CD4-positive, alpha-beta T cell treated with Interleukin-15 for 1 hour (primary cell): ENCODE results near the gene PTPA.
"Not testable (repeated sequence)": the region's sequence is repeated elsewhere in the genome, so short reads cannot be mapped to it uniquely, and the experiment has no call there.

ENCODE experiments used
- DNase-seq: peaks from one replicate; pipeline ENCODE4 v3.0.0-alpha.2; 2020

The PTPA gene

DNA sequence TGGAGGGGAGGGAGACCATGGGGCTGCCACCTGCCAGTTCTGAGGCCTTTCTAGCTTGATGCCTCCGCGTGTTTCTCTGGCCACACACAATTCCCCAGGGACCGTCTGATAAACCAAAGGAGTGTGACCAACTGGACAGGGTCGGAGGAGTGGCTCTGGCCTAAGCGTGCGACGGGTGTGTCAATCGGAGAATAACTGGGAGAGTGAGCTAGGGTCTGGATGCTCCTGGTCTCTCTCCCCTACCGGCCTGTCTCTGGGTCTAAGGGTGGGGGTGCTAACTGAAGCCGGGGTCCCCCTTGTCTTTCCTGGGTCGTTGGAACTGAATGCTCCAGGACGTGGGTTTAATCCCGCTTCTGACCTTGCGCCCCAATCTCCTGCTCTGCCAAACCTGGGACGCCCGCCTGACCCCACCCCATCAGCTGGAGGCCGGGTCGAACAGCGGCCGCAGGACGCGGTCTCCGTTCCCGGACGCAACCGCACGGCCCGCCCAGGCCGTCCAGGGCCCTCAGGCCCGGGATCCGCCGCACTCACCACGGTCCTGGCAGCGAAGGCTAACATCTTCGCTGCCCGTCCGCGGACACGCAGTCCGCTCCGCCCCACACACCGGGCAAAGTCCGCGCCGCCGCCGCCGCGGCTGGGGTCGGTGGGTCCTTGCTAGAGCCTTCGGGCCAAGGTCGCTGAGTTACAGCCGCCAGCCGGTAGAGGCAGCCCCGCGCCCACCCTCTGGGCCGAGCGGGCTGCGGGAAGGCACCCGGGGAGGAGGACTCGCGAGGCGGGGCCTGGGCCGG is 1.1 kb upstream of the PTPA start:
- DNase-seq = no peak

DNA sequence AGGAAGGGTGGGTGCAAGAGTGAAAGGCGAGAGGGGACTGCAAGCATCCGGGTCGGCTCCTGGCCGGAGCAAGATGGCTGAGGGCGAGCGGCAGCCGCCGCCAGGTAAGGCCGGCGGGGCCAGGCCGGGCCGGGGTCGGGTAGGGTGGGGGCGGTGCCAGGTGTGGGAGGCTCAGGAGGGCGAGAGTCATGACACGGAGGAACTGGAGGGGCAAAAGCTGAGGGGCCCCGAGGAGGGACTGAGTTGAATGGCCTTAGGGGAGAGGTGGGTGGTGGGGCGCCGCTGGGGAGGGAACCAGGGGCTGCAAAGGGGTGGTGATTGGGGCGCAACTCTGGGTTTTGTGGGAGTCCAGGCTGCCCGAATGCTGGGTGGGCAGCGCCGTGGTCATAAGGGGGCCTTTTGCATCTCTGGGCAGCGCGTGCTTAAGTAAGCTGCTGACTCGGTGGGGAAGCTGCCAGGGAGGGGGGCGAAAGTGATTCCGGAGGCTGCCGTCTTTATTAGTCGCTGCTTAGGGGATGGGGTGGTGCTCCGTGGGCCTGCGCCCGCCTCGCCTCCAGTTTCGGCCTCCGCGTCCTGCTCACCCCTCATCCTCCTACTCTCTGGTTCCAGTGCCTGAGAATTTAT is 425 bp downstream of the PTPA start:
- DNase-seq = no peak

DNA sequence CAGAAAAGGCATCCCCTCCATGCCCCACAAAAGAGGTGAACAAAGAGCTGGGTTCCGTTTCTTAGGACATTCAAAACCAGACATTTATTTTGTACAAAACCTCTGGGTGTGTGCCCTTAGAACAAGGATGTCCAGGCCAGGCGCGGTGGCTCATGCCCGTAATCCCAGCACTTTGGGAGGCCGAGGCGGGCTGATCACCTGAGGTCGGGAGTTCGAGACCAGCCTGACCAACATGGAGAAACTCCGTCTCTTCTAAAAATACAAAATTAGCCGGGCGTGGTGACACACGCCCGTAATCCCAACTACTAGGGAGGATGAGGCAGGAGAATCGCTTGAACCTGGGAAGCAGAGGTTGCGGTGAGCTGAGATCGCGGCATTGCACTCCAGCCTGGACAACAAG is 1.3 kb downstream of the PTPA start:
- not testable (repeated sequence) for DNase-seq

DNA sequence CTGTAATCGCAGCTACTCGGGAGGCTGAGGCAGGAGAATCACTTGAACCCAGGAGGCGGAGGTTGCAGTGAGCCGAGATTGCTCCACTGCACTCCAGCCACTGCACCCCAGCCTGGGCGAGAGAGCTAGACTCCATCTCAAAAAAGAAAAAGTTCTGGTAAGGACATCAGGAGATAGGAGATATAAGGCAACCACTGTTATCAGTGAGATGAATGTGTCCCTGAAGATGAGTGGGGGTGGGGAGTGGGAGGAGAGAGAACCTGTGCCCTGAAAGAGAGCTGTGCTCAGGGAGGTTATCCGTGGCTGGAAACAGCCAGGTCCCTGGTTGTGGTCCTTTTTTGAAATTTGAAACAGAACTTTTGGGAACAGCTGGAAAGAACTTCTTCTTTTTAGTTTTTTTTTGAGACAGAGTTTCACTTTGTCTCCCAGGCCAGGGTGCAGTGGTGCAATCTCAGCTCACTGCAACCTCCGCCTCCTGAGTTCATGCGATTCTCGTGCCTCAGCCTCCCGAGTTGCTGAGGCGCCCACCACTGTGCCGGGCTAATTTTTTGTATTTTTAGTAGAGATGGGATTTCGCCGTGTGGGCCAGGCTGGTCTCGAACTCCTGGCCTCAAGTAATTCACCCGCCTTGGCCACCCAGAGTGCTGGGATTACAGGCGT is 2.6 kb downstream of the PTPA start:
- DNase-seq = no peak

DNA sequence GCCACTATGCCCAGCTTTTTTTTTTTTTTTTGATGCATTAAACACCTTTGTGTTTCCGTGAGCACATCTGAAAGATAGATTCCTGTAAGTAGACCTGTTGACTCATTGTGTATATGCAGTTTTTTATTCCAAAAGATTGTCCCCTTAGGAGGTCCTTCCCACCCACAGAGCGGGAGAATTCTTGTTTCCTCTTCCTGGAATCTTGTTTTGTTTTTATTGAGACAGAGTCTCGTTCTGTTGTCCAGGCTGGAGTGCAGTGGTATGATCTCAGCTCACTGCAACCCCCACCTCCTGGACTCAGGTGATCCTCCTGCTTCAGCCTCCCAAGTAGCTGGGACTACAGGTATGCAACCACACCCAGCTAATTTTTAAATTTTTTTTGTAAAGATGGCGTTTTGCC is 7.6 kb downstream of the PTPA start:
- no peak for DNase-seq

DNA sequence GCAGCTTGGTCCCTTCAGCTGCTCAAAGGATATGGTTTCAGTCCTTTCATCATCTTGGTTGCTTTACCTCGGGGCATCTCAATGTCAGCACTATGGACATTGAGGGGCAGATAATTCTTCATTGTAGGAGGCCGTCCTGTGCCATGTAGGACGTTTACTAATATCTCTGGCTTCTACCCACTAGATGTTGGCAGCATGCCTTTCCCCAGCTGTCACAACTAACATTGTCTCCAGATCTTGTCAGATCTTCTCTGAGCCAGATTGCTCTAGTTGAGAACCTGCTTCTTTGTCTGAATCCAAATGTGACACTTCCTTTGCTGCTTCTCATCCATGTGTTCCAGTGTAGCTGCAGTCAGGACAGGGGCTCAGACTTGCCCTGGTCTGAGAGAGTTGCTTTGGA is 10.3 kb downstream of the PTPA start:
- DNase-seq = no peak

DNA sequence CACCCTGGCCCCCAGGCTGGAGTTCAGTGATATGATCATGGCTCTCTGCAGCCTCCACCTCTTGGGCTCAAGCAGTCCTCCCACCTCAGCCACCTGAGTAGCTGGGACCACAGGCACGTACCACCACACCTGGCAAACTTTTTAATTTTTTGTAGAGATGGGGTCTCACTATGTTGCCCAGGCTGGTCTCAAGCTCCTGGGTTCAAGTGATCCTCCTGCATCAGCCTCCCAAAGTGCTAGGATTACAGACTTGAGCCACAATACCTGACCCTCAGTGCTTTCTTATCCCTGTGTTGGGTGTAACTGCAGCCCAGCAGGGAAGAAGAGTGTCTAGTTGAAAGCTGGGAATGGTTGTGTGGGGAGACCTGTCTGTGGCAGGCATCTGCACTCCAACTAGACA is 10.9 kb downstream of the PTPA start:
- DNase-seq = no peak

DNA sequence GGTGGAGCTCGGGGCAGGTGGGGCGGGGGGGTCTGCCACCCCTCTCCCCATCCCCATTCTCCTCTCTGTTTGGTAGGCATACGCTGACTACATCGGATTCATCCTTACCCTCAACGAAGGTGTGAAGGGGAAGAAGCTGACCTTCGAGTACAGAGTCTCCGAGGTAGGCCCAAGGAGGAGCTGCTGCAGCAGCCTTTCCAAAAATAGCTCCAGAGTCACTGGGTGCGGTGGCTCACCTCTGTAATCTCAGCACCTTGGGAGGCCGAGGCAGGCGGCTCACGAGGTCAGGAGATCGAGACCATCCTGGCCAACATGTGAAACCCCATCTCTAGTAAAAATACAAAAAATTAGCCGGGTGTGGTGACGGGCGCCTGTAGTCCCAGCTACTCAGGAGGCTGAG is 11.8 kb downstream of the PTPA start:
- not testable (repeated sequence) for DNase-seq

DNA sequence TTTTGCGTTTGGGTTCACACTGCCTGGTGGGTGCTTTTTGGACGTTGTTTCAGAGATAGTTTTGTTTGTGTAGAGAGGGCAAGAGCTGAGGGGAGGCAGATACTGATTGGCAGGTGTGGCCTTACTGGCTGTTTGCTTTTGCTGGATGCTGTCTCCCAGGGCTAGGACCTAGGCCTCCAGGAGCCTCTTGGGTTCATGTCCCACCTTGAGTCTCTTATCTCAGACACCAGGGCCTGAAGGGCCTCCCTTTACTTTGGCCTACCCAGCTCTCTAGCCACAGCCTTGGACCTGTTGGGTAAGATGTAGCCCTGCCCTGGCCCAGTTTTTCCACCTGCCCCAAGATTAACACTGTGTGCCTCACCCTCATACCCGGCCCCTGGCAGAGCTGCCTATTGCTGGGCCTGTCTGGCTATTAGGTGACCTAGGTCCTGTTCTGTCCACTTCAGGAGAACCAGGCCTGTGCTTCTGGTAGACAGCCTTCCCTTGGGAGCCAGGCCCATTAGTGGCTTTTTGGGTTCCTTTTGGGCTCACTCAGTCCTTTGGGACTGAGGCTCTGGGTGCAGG is 13.4 kb downstream of the PTPA start:
- no peak for DNase-seq

DNA sequence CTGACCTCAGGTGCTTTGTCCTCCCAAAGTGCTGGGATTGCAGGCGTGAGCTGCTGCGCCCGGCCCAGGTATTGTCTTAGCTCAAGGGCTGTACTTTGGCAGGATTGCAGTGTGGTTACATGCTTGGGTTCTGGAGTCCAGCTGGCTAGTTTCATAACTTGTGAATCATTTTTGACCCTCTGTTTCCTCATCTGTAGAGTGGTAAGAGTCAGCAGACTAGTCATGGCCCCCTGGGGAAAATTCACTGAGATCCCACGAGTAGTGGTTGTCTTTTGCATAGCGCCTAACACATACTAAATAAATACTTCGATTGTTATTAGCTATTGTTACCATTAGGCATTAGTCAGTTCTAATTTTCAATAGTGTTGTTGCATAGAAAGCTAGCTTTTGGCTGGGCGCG is 14.3 kb downstream of the PTPA start:
- no peak for DNase-seq

DNA sequence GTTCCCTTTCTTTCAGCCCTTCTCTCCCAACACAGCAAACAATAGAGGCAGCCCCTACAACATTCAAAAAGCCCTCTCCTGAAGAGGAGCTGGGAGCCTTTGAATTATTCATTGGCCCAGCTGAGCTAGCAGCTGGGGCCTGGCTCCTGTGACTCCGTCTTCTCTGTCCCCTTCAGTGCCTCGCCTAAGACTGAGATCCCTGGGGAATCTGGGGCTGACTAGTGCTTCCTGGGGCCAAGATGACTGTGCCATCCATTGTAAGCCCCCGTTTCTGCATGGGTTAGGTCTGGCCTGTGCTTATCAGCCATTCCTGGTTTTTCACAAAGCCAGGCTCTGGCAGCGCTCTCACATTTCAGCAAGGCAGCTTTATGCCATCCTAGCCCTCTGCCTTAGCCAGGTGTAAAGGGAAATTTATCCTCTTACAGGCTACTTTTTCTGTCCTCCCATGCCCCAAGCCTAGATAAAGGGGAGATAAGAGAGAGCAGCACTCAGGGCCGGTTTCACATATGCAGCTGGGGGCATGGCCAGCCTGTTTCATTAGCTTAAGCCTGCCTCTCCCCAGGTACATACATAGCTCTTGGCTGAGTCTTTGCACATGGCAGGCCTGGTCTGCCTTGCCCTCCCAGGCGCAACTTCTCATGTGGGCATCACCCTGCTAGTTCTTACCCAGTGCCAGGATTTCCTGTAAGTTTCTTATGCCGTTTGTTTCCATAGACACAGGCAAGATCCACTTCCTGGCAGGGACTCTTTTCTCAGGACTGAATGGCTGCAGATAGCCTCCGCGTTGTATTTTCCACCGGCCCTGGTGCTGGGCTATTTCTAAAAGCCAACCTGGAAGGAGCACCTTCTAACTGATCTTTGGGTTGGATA is 15.8 kb downstream of the PTPA start:
- no peak for DNase-seq

DNA sequence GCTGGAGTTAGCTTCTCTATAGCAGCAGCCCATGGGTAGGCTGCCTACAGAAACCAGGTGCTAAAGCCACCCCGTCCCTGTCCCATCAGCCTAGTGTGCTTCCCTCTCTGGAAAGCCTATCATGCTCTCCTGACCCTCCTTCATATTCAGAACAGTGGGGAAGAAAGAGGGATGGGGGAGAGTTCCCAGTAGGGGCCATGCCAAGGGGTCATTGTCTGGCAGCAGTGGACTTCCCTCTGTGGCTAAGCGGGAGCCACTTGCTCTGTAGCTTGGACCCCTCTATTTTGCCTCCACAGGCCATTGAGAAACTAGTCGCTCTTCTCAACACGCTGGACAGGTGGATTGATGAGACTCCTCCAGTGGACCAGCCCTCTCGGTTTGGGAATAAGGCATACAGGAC is 17.5 kb downstream of the PTPA start:
- no peak for DNase-seq

DNA sequence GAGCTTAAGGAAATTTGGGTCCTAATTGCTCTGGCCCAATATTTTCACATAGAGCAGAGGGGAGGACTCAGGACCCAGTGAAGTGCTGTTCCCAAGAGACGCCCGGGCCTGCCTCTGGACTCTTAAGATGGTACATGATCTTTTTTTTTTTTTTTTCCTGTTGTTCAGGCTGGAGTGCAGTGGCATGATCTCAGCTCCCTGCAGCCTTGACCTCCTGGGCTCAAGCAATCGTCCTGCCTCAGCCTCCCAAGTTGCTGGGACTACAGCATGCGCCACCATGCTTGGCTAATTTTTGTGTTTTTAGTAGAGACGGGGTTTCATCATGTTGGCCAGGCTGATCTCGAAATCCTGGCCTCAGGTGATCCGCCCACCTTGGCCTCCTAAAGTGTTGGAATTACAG is 19.1 kb downstream of the PTPA start:
- DNase-seq = not testable (repeated sequence)

DNA sequence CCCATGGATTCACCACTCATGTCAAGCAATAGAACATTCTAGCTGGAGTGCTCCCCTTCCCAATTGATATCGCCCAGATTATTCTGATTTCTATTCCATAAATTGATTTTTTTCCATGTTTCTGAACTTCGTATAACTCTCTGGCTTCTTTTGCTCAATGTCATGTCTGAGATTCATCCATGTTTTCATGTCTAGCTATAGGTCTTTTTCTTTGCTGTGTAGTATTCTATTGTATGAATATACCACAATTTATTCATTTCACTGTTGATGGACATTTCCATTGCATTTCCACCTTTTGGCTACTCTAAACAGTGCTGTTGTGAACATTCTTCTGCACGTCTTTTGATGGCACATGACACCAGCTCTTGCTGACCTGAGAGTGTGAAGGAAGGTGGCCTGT is 19.6 kb downstream of the PTPA start:
- DNase-seq = no peak

DNA sequence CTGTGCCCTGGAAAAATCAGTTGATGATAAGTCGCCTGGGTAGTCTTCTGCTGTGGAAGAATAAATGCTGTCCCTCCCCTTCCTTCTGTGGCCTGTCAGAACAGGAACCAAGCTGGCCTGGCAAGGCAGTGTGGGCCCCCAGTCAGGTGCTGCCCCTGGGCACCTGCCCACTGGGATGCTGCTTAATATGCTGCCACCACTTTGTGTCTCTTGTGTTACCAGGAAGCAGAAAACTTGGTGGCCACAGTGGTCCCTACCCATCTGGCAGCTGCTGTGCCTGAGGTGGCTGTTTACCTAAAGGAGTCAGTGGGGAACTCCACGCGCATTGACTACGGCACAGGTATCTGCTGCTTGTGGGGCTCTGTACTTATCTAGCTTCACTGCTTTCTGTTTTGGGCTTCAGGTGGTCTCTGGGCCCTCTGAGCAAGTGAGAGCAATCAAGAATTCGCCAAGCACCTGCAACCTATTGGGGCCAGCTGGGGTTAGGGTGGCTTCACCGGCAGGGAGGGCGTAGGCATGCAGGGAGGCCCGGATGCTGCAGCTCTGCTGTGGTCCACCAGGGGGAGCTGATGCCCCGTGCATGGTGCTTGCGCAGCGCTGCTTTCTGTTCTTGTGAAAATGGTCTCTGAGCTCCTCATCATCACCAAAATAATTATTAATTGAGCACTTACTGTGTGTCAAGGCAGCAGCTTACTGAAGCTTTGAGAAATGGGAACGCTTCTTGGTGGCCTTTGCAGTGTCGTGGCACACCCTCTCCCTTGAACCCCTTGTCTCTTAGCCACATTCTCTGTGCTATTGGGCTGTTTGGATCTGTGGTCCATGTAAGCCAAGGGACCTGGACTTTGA is 20.3 kb downstream of the PTPA start:
- peak; percentile 80 for DNase-seq

DNA sequence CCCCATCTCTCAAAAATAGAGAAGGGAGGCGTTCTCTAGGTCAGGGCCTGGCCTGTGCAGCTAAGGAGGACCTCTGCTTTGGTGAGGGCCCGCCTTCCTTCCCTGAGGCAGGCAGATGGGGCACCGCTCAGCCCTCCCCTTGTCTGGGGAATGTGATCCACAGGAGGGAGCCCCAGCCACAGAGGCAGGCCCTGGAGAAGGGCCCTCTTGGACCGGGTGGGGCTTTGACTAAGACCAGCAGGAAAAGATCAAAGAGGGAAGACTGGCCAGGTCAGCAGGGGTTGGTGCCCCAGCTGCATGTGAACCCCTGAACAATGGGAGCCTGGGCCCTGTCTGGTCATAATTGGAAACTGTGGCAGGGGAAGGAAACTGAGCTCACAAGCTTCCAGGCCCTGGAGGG is 21.9 kb downstream of the PTPA start:
- no peak for DNase-seq

DNA sequence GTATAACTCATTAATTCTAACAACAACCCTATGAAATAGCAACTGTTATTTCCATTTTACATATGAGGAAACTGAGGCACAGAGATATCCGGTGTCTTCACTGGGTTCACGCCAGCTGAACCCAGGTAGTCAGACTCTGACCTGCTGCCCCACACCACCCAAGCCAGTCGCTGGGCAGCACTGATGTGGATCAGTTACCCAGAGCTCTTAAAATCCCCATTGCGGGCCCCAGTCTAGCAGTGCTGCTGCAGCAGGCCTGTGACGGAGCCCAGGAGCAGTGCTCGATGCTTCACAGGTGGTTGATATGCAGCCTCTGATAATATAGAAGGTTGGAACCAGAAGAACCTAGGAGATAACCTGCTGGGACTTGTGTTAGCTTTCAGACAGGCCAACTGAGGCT is 24.3 kb downstream of the PTPA start:
- no peak for DNase-seq

DNA sequence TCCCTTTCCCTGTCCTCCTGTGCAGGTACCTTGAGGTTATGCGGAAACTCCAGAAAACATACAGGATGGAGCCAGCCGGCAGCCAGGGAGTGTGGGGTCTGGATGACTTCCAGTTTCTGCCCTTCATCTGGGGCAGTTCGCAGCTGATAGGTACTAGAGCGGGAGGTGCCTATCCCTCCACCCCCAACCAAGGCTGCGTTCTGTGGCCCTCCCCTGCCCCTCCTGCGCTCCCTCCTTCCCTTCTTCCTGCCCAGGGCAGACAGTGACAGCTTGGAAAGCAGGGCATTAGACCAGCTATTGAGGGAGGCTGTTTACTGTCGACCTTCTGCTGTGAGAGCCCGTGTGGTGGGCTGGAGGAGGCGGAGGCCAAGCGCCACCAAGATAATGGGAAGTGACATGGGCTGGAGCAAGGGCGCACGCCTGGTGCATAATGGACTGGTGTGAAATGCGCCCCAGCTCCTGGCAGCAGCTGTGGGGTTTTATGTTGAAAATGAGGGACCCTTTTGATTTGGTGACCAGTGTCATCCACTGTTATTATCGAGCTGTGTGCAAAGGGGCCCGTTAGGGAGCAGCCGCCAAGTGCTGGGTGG is 25.3 kb downstream of the PTPA start:
- DNase-seq = no peak

DNA sequence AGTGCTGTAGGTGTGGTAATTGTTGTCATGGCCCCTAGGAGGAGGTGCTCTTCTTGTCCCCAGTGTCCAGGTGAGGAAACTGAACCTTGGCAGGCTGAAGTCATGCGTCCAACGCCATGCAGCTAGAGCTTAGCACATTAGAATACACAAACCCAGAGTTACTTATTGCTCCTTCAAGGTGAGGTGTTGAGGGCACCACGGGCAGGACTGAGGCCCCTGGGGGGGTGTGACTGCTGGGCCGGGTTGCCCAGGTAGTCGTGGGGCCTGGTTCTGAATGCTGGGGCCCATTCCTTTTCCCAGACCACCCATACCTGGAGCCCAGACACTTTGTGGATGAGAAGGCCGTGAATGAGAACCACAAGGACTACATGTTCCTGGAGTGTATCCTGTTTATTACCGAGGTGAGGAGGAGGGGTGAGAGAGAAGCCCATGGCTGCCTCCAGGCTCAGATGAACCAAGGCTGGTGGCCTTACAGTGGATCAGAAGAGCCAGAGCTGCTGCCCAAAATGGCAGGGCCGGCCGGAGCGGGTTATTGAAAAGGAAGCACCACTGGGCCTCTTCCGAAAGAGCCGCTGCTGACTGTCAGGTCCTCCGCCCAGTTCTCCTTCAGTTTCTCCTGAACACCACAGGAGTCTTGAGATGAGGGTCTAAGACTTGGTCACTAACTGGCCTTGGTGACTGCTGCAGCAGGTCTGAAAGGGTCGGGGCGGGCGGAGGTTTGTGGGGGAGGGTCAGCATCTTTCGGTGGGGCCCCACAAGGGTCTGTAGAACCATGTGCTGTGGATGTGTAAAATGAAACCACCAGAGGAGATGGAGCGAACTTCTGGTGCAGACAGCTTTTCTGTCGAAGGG is 26.3 kb downstream of the PTPA start:
- DNase-seq = no peak

DNA sequence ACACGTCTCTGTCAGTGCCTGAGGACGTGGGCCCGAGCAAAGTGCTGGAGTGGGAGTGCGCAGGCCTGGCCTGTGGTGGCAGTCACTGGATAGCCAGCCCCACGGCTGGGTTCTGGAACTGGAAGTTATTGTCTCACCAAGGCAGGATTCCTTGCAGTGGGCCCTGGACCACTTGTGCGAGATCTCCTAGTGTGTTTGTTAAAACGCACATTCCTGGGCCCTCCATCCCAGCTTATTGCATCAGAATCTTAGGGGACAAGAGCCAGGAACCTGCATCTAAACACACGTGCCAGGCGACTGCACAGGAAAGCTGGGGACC is 26.9 kb downstream of the PTPA start:
- no peak for DNase-seq
